Measurements from ENCODE around the gene PHTF2.

PHTF2 gene

DNA sequence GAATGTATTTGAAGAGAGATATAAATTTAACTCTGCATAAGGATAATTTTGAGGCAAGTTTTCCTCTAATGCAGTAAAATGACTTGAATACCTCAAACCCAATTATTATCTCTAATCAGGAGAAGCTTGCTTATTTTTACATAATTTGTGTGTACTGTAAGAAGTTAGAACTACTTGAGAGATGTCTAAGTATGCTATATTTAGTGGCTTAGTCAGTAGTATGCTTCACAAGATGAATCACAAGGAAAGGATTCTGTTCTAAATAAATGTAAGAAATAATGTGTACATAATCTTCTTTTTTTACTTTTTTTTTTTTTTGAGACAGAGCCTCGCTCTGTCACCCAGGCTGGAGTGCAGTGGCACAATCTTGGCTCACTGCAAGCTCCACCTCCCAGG is 13.7 kb downstream of the PHTF2 start:
- H3K36me3 ChIP-seq (ENCODE audit: control insufficient read depth, insufficient read depth, low read length), result no peaks in the 10 kb centered on the region
- TF ChIP-seq, protein P1, sequence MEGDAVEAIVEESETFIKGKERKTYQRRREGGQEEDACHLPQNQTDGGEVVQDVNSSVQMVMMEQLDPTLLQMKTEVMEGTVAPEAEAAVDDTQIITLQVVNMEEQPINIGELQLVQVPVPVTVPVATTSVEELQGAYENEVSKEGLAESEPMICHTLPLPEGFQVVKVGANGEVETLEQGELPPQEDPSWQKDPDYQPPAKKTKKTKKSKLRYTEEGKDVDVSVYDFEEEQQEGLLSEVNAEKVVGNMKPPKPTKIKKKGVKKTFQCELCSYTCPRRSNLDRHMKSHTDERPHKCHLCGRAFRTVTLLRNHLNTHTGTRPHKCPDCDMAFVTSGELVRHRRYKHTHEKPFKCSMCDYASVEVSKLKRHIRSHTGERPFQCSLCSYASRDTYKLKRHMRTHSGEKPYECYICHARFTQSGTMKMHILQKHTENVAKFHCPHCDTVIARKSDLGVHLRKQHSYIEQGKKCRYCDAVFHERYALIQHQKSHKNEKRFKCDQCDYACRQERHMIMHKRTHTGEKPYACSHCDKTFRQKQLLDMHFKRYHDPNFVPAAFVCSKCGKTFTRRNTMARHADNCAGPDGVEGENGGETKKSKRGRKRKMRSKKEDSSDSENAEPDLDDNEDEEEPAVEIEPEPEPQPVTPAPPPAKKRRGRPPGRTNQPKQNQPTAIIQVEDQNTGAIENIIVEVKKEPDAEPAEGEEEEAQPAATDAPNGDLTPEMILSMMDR (IDR thresholded peaks at IDR 0.05; ENCODE audit: insufficient read depth, low read length, poor library complexity, severe bottlenecking), result no peak
- no peak for DNase-seq (ENCODE audit: extremely low read depth, insufficient read length)
- no peak overlapping the region for H3K4me3 ChIP-seq (replicated peaks; ENCODE audit: low read depth, low read length)
- no peaks in the 10 kb centered on the region for H3K27me3 ChIP-seq (replicated peaks; ENCODE audit: control insufficient read depth, insufficient read depth, low read length)

DNA sequence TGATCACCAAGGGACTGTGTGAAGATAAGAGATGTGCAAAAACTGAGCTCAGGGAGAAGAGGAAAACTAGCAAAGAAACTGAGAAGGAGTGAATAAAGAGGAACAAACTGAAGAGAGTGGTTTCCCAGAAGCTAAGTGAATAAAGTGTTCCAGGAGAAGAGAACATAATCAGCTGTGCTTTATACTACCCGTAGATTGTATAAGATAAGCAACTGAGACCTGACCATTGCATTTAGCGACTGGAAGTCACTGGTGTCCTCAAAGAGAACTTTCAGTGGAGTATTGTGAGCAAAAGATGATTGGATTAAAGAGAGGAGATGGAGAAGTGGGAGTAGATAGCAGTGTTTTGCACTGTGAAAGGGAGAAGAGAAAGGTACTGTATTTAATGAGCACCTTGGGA is 14.6 kb downstream of the PHTF2 start:
- TF ChIP-seq, protein P1 (IDR thresholded peaks at IDR 0.05; ENCODE audit: insufficient read depth, low read length, poor library complexity, severe bottlenecking), result no peak
- Histone ChIP-seq H3K27me3 (replicated peaks; ENCODE audit: control insufficient read depth, insufficient read depth, low read length) (no peaks in the 10 kb centered on the region), H3K36me3 (ENCODE audit: control insufficient read depth, insufficient read depth, low read length) (no peaks in the 10 kb centered on the region), H3K4me3 (replicated peaks; ENCODE audit: low read depth, low read length) (no peak overlapping the region)
- no peak for DNase-seq (ENCODE audit: extremely low read depth, insufficient read length)

DNA sequence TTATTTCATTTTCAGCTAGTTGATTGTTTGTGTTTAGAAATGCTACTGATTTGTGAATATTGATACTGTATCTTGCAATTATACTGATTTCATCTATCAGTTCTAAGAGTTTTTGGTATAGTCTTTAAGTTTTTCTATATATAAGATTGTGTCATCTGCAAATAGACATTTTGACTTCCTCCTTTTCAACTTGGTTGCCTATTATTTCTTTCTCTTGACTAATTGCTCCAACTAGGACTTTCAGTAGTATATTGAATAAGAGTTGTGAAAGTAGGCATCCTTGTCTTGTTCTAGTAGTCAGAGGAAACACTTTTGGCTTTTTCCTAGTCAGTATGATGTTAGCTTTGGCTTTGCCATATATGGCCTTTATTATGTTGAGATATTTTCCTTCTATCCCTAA is 20.4 kb downstream of the PHTF2 start:
- Histone ChIP-seq H3K27me3 (replicated peaks; ENCODE audit: control insufficient read depth, insufficient read depth, low read length) (no peaks in the 10 kb centered on the region), H3K4me3 (replicated peaks; ENCODE audit: low read depth, low read length) (no peak overlapping the region), H3K36me3 (ENCODE audit: control insufficient read depth, insufficient read depth, low read length) (no peaks in the 10 kb centered on the region)
- DNase-seq (ENCODE audit: extremely low read depth, insufficient read length), result no peak
- TF ChIP-seq, protein P1 (IDR thresholded peaks at IDR 0.05; ENCODE audit: insufficient read depth, low read length, poor library complexity, severe bottlenecking), result no peak

DNA sequence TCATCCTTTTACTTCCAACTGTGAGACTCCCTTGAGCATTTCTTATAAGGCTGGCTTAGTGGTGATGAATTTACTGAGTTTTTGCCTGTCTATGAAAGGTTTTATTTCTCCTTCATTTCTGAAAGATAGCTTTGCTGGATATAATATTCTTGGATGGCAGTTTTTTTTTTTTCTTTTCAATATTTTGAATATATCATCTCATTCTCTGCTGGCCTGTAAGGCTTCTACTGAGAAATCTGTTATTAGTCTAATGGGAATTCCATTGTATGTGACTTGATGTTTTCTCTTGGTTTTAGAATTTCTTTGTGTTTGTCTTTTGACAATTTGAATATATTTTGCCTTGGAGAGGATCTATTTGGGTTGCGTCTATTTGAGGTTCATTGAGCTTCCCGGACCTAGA is 22.4 kb downstream of the PHTF2 start:
- TF ChIP-seq, protein P1 (IDR thresholded peaks at IDR 0.05; ENCODE audit: insufficient read depth, low read length, poor library complexity, severe bottlenecking), result no peak
- DNase-seq (ENCODE audit: extremely low read depth, insufficient read length), result no peak
- Histone ChIP-seq H3K27me3 (replicated peaks; ENCODE audit: control insufficient read depth, insufficient read depth, low read length) (no peaks in the 10 kb centered on the region), H3K4me3 (replicated peaks; ENCODE audit: low read depth, low read length) (no peak overlapping the region), H3K36me3 (ENCODE audit: control insufficient read depth, insufficient read depth, low read length) (no peaks in the 10 kb centered on the region)

DNA sequence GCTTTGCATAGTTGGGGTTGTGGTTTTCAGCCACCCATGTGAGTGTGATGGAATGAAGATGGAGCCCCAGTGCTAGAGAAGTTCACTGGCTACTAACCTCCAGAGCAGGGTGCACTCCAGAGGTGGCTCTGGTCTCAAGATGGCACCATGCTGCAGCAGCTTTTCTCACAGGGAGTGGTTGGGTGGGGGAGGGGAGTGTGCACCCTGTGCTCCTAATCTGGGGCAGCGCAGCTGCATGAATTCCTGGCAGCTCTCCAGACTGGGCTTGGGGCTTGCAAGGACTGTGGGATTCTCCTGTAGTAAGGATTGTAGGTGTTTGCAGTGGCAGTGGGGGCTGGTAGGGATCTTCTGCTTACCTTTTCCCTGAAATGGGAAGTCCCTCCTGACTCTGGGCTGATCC is 23.7 kb downstream of the PHTF2 start:
- no peak for DNase-seq (ENCODE audit: extremely low read depth, insufficient read length)
- no peaks in the 10 kb centered on the region for H3K36me3 ChIP-seq (ENCODE audit: control insufficient read depth, insufficient read depth, low read length)
- H3K27me3 ChIP-seq (replicated peaks; ENCODE audit: control insufficient read depth, insufficient read depth, low read length), result no peaks in the 10 kb centered on the region
- H3K4me3 ChIP-seq (replicated peaks; ENCODE audit: low read depth, low read length), result no peak overlapping the region
- TF ChIP-seq, protein P1 (IDR thresholded peaks at IDR 0.05; ENCODE audit: insufficient read depth, low read length, poor library complexity, severe bottlenecking), result no peak

DNA sequence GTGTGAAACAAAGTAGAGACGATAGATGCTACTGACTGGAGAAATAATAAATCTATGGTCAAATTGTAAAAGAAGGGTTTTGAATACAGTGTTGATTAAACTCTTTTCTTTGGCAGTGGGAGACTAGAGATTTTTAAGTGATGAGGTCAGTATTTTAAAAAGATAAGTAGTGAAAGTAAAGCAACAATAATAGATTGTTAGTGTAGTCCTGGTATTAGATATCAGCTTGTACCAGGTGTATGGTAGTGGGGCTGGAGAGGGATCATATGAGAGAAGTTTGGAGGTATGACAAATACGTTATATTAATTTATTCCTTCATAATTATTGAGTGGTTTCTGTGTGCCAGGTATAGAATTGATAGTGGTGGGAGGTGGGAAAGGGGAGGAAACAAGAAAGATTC is 25.2 kb downstream of the PHTF2 start:
- Histone ChIP-seq H3K4me3 (replicated peaks; ENCODE audit: low read depth, low read length) (0 out of 2 replicates have a peak overlapping the region, but pooled peaks have one; percentile 5), H3K27me3 (replicated peaks; ENCODE audit: control insufficient read depth, insufficient read depth, low read length) (no peaks in the 10 kb centered on the region), H3K36me3 (ENCODE audit: control insufficient read depth, insufficient read depth, low read length) (no peaks in the 10 kb centered on the region)
- TF ChIP-seq, protein P1 (IDR thresholded peaks at IDR 0.05; ENCODE audit: insufficient read depth, low read length, poor library complexity, severe bottlenecking), result no peak
- DNase-seq (ENCODE audit: extremely low read depth, insufficient read length), result no peak
